PC-9 (cell line): Measurements from ENCODE around the gene FBXO47.

Source experiments
- CTCF ChIP-seq: fragments of 200-600 bp; sonication (generic); conservative IDR thresholded peaks from 2 replicates; pipeline ENCODE4 v1.6.1; 2017; ENCODE audit warnings: mixed run types, antibody characterized with exemption, mild to moderate bottlenecking, moderate library complexity
- EZH2 ChIP-seq: fragments of 200-600 bp; sonication (generic); IDR thresholded peaks from 2 replicates; pipeline ENCODE4 v1.8.0; 2017; ENCODE audit warnings: antibody characterized with exemption, low read depth

- TF ChIP-seq CTCF (peak; percentile 86), EZH2 (no peak)
These were observed 15.9 kb upstream of the FBXO47 start for GRCh38 chr17:38982858-38983746.
